DOHH2 (cell line): ENCODE data around the gene BAIAP2.

ENCODE experiments used
- H3F3A ChIP-seq: fragments of 200-600 bp; sonication (generic), shearing (Covaris generic); 2 replicates; pipeline ENCODE4 v1.6.0; 2016; ENCODE audit warnings: antibody characterized with exemption, mild to moderate bottlenecking; ENCODE audit not compliant: control insufficient read depth, insufficient read depth
- H3K27ac ChIP-seq: fragments of 200-600 bp; sonication (generic); 2 replicates; pipeline ENCODE4 v1.5.1; 2014; ENCODE audit warnings: low read depth, mild to moderate bottlenecking, low read length, moderate library complexity
- H3K27me3 ChIP-seq: fragments of 200-600 bp; sonication (generic); 2 replicates; pipeline ENCODE4 v1.6.1; 2014; ENCODE audit warnings: mild to moderate bottlenecking, low read length, mixed read lengths; ENCODE audit not compliant: control insufficient read depth
- H3K36me3 ChIP-seq: fragments of 200-600 bp; sonication (generic); 2 replicates; pipeline ENCODE4 v1.6.1; 2014; ENCODE audit warnings: mild to moderate bottlenecking, low read length, moderate library complexity, mixed read lengths; ENCODE audit not compliant: control insufficient read depth
- H3K4me1 ChIP-seq: fragments of 200-600 bp; sonication (generic); 2 replicates; pipeline ENCODE4 v1.6.1; 2014; ENCODE audit warnings: mild to moderate bottlenecking, low read length, mixed read lengths; ENCODE audit not compliant: control insufficient read depth
- H3K4me2 ChIP-seq: fragments of 200-600 bp; sonication (generic); 2 replicates; pipeline ENCODE4 v1.6.0; 2014; ENCODE audit warnings: mild to moderate bottlenecking, low read length, moderate library complexity
- H3K4me3 ChIP-seq: fragments of 200-600 bp; sonication (generic); 2 replicates; pipeline ENCODE4 v1.5.1; 2014; ENCODE audit warnings: mild to moderate bottlenecking, low read length, mixed read lengths
- H3K79me2 ChIP-seq: fragments of 200-600 bp; sonication (generic); 2 replicates; pipeline ENCODE4 v1.6.1; 2014; ENCODE audit warnings: mild to moderate bottlenecking, low read length, mixed read lengths; ENCODE audit not compliant: control insufficient read depth
- H3K9me2 ChIP-seq: fragments of 200-600 bp; sonication (generic); replicated peaks from 2 replicates; pipeline ENCODE4 v1.6.1; 2014; ENCODE audit warnings: mild to moderate bottlenecking, low read length, mixed read lengths; ENCODE audit not compliant: control insufficient read depth
- H3K9me3 ChIP-seq: fragments of 200-600 bp; sonication (generic); 2 replicates; pipeline ENCODE4 v1.6.1; 2014; ENCODE audit warnings: antibody characterized with exemption, low read length, mixed read lengths; ENCODE audit not compliant: control insufficient read depth, insufficient read depth
- H4K20me1 ChIP-seq: fragments of 200-600 bp; sonication (generic); 2 replicates; pipeline ENCODE4 v1.6.0; 2014; ENCODE audit warnings: low read depth, mild to moderate bottlenecking, antibody characterized with exemption, low read length, moderate library complexity; ENCODE audit not compliant: control insufficient read depth, insufficient read depth
- CTCF ChIP-seq: fragments of 200-600 bp; sonication (generic); IDR thresholded peaks from one replicate; pipeline ENCODE4 v1.5.1; 2014; ENCODE audit warnings: antibody characterized with exemption, mild to moderate bottlenecking, low read depth, low read length; ENCODE audit not compliant: poor library complexity, severe bottlenecking
- EZH2phosphoT487 ChIP-seq: fragments of 200-600 bp; sonication (generic); IDR thresholded peaks from 2 replicates; pipeline ENCODE4 v1.6.1; 2017; ENCODE audit warnings: borderline replicate concordance, mild to moderate bottlenecking, antibody characterized with exemption, low read length, moderate library complexity, mixed read lengths

BAIAP2 gene

GRCh38 chr17:81008140-81008539, 26.8 kb upstream of the BAIAP2 start:
- H3K79me2 ChIP-seq: no peaks in the 10 kb centered on the region
- H4K20me1 ChIP-seq: no peaks in the 10 kb centered on the region
- H3K27ac ChIP-seq: no peak overlapping the region
- H3K9me2 ChIP-seq: no peaks in the 10 kb centered on the region
- no peaks in the 10 kb centered on the region for H3K9me3 ChIP-seq
- no peaks in the 10 kb centered on the region for H3F3A ChIP-seq
- TF ChIP-seq CTCF (no peak), EZH2phosphoT487 (no peak)
- no peak overlapping the region for H3K4me2 ChIP-seq
- H3K36me3 ChIP-seq: no peaks in the 10 kb centered on the region
- peaks cover 5% of the 10 kb centered on the region for H3K27me3 ChIP-seq
- no peak overlapping the region for H3K4me3 ChIP-seq
- no peaks in the 10 kb centered on the region for H3K4me1 ChIP-seq

GRCh38 chr17:81009136-81009535, 25.8 kb upstream of the BAIAP2 start:
- no peaks in the 10 kb centered on the region for H3K36me3 ChIP-seq
- no peaks in the 10 kb centered on the region for H4K20me1 ChIP-seq
- no peak overlapping the region for H3K4me3 ChIP-seq
- no peaks in the 10 kb centered on the region for H3K9me2 ChIP-seq
- H3K79me2 ChIP-seq: no peaks in the 10 kb centered on the region
- no peak overlapping the region for H3K4me2 ChIP-seq
- no peaks in the 10 kb centered on the region for H3K9me3 ChIP-seq
- peaks cover 5% of the 10 kb centered on the region for H3K27me3 ChIP-seq
- no peaks in the 10 kb centered on the region for H3K4me1 ChIP-seq
- no peaks in the 10 kb centered on the region for H3F3A ChIP-seq
- TF ChIP-seq CTCF (no peak), EZH2phosphoT487 (no peak)
- no peak overlapping the region for H3K27ac ChIP-seq

- Histone ChIP-seq H3K79me2 (no peaks in the 10 kb centered on the region), H3K27ac (no peak overlapping the region), H3F3A (no peaks in the 10 kb centered on the region), H3K4me3 (no peak overlapping the region), H3K9me2 (no peaks in the 10 kb centered on the region), H3K36me3 (no peaks in the 10 kb centered on the region), H3K27me3 (no peaks in the 10 kb centered on the region), H3K9me3 (no peaks in the 10 kb centered on the region), H3K4me1 (no peaks in the 10 kb centered on the region), H3K4me2 (no peak overlapping the region), H4K20me1 (no peaks in the 10 kb centered on the region)
- TF ChIP-seq EZH2phosphoT487 (no peak), CTCF (no peak)
These were observed 24.0 kb upstream of the BAIAP2 start for GRCh38 chr17:81010935-81011334.

- no peak for TF ChIP-seq EZH2phosphoT487
- TF ChIP-seq CTCF: no peak
- no peaks in the 10 kb centered on the region for H4K20me1 ChIP-seq
These were observed 23.0 kb upstream of the BAIAP2 start for GRCh38 chr17:81011951-81012350.

More at GRCh38 chr17:81011951-81012350, 23.0 kb upstream of the BAIAP2 start:
- Histone ChIP-seq H3F3A (no peaks in the 10 kb centered on the region), H3K9me2 (no peaks in the 10 kb centered on the region), H3K36me3 (no peaks in the 10 kb centered on the region), H3K79me2 (no peaks in the 10 kb centered on the region), H3K4me1 (no peaks in the 10 kb centered on the region), H3K4me3 (no peak overlapping the region), H3K9me3 (peaks cover 4% of the 10 kb centered on the region; the same call in 1 of the 2 replicates), H3K4me2 (no peak overlapping the region), H3K27ac (no peak overlapping the region), H3K27me3 (peaks cover 6% of the 10 kb centered on the region)
